WI38 (cell line): ENCODE results near the gene UNC45A.
"Not testable (repeated sequence)": the region's sequence is repeated elsewhere in the genome, so short reads cannot be mapped to it uniquely, and the experiment has no call there.

Experiments
- H3K4me3 ChIP-seq: 2 replicates; pipeline ENCODE4 v1.5.1; 2011; ENCODE audit warnings: low read depth, mild to moderate bottlenecking, control low read depth, low read length
- TF ChIP-seq, protein P1 (sequence below): IDR thresholded peaks from 2 replicates; pipeline ENCODE4 v1.5.1; 2012; ENCODE audit warnings: low read depth, mild to moderate bottlenecking, control low read depth, low read length

Gene UNC45A

DNA sequence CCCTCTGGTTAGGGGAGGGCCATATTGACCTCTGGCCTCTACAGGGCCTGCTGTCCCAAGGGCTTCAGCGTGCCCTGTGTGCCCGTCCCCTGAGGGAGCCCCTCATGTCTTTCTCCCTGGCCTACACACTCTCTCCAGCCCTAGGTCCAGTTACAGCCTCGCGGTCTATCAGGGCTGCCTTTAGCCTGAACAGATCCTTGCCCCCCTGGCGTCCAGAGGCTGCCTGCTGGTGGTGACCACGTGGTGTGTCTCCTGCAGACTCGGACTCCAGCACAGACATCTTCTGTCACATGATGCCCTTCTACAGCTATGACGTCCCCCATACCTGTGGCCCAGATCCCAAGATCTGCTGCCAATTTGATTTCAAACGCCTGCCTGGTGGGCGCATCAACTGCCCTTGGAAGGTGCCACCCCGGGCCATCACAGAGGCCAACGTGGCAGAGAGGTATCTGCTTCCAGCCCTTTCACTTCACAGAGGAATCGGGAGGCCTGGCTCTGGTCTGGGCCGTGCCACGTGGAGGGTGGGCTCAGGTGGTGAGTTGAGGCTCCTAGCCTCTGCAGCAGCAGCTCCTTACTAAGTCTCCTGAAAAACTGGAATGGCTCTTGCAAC is 27.9 kb upstream of the UNC45A start:
- TF ChIP-seq, protein P1, sequence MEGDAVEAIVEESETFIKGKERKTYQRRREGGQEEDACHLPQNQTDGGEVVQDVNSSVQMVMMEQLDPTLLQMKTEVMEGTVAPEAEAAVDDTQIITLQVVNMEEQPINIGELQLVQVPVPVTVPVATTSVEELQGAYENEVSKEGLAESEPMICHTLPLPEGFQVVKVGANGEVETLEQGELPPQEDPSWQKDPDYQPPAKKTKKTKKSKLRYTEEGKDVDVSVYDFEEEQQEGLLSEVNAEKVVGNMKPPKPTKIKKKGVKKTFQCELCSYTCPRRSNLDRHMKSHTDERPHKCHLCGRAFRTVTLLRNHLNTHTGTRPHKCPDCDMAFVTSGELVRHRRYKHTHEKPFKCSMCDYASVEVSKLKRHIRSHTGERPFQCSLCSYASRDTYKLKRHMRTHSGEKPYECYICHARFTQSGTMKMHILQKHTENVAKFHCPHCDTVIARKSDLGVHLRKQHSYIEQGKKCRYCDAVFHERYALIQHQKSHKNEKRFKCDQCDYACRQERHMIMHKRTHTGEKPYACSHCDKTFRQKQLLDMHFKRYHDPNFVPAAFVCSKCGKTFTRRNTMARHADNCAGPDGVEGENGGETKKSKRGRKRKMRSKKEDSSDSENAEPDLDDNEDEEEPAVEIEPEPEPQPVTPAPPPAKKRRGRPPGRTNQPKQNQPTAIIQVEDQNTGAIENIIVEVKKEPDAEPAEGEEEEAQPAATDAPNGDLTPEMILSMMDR: no peak
- H3K4me3 ChIP-seq: no peak overlapping the region

DNA sequence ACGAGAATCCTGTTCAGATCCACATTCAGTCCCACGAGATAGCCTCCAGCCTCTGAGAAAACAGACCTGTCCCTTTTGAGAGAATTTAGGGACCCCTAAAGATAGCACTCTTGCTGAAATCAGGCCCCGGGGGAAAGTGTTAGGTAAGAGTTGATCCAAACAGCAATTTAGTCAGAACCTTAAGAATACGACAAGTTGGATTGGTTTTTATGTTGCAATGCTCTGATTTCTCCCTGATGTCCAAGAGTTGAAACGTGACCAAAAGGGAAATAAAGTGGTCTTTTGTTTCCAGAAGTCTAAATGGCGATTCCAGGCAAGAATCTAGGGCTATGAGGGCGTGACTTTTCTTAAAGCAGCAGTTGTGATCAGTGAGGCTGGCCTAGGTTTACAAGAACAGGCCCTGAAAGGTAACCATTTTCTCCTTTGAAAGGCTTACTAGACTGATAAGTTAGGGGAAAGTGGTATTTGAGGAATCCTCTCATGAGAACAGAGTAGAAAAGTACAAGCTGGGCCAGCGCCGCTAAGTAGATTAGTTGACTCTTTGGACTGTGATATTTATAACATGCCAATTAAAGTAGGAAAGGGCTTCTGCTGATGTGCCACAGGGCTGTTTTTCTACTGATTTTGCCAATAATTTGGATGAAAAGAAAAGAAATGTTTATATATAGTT is 27.1 kb upstream of the UNC45A start:
- TF ChIP-seq, protein P1: no peak
- H3K4me3 ChIP-seq: no peak overlapping the region

DNA sequence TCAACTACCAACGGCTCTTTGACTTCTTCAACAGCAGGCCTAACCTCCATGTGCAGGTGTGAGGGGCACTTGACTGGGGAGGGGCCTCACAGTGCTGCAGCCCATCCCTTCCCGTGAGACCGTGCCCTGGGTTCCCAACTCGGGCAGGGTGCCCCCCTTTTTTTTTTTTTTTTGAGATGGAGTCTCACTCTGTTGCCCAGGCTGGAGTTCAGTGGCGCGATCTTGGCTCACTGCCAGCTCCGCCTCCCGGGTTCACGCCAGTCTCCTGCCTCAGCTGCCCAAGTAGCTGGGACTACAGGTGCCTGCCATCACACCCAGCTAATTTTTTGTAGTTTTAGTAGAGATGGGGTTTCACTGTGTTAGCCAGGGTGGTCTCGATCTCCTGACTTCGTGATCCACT is 25.6 kb upstream of the UNC45A start:
- not testable (repeated sequence) for H3K4me3 ChIP-seq

DNA sequence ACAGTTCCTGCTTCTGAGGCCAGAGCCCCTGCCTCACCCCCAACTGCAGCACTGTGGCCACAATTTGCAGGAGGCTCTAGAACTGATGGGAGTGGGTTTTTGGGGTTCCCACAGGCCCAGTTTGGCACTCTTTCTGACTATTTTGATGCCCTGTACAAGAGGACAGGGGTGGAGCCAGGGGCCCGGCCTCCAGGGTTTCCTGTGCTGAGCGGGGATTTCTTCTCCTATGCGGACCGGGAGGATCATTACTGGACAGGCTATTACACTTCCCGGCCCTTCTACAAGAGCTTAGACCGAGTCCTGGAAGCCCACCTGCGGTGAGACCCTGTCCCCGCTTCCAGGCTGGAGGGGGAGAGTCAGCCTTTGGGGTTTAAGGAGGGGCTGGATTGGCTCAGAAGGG is 25.1 kb upstream of the UNC45A start:
- TF ChIP-seq, protein P1: no peak
- no peak overlapping the region for H3K4me3 ChIP-seq

DNA sequence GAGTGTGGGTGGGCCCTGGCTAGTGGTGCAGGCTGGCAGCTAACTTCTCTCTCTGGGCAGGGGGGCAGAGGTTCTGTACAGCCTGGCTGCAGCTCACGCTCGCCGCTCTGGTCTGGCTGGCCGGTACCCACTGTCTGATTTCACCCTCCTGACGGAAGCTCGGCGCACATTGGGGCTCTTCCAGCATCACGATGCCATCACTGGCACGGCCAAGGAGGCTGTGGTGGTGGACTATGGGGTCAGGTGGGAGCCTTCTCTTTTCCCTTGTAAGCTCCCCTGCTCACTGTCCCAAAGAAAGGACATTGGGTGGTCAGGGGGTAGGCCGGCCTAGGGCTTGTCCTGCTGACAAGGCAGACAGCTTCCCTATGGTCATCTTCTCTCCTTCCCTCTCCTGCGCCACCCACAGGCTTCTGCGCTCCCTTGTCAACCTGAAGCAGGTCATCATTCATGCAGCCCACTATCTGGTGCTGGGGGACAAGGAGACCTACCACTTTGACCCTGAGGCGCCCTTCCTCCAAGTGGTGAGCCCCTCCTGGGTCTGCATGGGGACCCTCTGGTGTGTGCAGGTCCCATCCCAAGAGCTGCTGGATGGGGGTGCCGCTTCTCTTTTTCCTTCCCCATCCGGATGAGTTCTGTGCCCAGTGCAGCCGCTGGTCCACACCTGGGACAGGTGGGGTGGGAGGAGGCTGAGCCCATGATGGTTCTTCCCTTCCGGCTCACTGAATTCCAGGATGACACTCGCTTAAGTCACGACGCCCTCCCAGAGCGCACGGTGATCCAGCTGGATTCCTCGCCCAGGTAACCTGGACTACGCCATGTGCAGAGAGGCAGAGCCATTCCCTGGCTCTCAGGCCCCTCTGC is 24.4 kb upstream of the UNC45A start:
- TF ChIP-seq, protein P1: no peak
- H3K4me3 ChIP-seq: no peak overlapping the region

DNA sequence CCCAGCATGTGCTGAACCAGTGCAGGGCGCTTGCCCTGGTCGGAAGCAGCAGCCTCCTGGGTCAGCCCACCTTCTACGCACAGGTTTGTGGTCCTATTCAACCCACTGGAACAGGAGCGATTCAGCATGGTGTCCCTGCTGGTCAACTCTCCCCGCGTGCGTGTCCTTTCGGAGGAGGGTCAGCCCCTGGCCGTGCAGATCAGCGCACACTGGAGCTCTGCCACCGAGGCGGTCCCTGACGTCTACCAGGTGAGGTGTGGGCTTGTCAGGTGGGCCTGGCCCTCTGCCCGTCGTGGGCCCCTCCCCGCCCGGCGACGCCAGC is 23.8 kb upstream of the UNC45A start:
- no peak overlapping the region for H3K4me3 ChIP-seq
- TF ChIP-seq, protein P1: no peak

DNA sequence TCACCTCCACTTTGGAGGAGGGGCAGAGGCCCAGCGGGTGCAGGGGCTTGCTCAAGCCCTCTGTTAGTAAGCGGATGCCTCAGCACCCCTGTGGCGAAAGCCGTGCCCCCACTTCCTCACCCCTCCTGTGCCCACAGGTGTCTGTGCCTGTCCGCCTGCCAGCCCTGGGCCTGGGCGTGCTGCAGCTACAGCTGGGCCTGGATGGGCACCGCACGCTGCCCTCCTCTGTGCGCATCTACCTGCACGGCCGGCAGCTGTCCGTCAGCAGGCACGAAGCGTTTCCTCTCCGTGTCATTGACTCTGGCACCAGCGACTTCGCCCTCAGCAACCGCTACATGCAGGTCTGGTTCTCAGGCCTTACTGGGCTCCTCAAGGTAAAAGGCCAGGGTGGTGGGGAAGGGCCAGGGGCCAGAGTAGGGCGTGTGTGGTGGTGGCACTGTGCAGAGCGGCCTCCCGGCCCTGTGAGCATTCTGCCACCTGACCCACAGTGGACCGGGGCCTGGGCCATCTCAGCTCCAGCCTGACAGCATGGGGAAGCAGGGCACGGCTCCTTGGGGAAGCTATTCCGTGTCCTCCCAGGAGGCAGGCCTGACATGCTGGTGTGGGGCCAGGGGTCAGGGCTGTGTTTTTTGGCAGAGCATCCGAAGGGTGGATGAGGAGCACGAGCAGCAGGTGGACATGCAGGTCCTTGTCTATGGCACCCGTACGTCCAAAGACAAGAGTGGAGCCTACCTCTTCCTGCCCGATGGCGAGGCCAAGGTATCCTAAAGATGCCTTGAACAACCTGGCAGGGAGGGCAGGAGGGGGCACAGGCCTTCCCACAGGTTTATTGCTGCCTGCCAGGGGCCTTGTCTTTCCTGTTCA is 22.9 kb upstream of the UNC45A start:
- TF ChIP-seq, protein P1: no peak
- H3K4me3 ChIP-seq: no peak overlapping the region
